SU-DHL-6 (cell line): Measurements from ENCODE around the gene PACS1.

Experiments used
- EZH2phosphoT487 ChIP-seq: fragments of 200-600 bp; sonication (generic), shearing (Covaris generic); conservative IDR thresholded peaks from 2 replicates; pipeline ENCODE4 v1.6.1; 2018; ENCODE audit warnings: mild to moderate bottlenecking, antibody characterized with exemption, low read length, moderate library complexity, mixed read lengths
- TF ChIP-seq, protein P1 (sequence below): fragments of 200-600 bp; sonication (generic); IDR thresholded peaks from one replicate; pipeline ENCODE4 v1.5.1; 2017; ENCODE audit warnings: antibody characterized with exemption, mild to moderate bottlenecking, low read length, moderate library complexity; ENCODE audit not compliant: insufficient read depth, poor library complexity, severe bottlenecking

DNA sequence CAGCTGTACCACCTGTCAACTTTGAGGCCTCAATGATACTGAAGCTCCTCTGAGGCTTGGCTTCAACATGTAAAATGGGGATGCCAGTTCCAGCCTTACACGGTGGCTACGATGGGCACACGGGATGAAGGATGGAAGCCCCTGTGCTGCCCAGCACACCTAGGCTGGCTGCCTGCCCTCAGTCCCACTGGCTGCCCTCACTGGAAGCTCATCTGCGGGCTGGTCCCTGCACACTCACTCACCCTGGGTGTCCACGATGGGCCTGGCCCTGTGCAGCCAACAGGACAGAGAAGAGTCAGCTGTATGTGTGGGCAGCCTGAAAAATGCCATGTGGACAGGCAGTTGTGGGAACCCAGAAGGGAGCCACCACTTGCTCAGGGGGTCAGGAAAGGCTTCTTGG is 216.6 kb downstream of the PACS1 start:
- TF ChIP-seq, protein P1, sequence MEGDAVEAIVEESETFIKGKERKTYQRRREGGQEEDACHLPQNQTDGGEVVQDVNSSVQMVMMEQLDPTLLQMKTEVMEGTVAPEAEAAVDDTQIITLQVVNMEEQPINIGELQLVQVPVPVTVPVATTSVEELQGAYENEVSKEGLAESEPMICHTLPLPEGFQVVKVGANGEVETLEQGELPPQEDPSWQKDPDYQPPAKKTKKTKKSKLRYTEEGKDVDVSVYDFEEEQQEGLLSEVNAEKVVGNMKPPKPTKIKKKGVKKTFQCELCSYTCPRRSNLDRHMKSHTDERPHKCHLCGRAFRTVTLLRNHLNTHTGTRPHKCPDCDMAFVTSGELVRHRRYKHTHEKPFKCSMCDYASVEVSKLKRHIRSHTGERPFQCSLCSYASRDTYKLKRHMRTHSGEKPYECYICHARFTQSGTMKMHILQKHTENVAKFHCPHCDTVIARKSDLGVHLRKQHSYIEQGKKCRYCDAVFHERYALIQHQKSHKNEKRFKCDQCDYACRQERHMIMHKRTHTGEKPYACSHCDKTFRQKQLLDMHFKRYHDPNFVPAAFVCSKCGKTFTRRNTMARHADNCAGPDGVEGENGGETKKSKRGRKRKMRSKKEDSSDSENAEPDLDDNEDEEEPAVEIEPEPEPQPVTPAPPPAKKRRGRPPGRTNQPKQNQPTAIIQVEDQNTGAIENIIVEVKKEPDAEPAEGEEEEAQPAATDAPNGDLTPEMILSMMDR: no peak
- TF ChIP-seq EZH2phosphoT487: no peak
